WTC11 (cell line): ENCODE measurements around the gene CAPN9. TPM values are rescaled to one million over a fixed set of nuclear protein-coding genes. Genes with fewer than 3 reads are reported as not detected.

Experiments
- ATAC-seq: fragments of 200-7000 bp; cut with Tn5 transposase; 2 replicates; pipeline ENCODE4 v1.10.0; 2021; ENCODE audit warnings: mild to moderate bottlenecking, moderate library complexity
- CTCF ChIA-PET: fragments of 300-600 bp; sonication (Branson Sonifier 250); formaldehyde crosslinking; loops from one replicate; lab custom pipeline; 2021; ENCODE audit warnings: antibody characterized with exemption; lab: Charles Lee
- POLR2A ChIA-PET: fragments of 350-600 bp; sonication (Branson Sonifier 250); formaldehyde crosslinking; loops from one replicate; lab custom pipeline; 2021; ENCODE audit warnings: antibody characterized with exemption; lab: Charles Lee
- DNase-seq: peaks from one replicate; pipeline ENCODE4 v3.0.0; 2021; ENCODE audit warnings: low spot score
- H3K27ac Mint-ChIP-seq: 2 replicates; pipeline ENCODE4 v1.8.0; 2021; ENCODE audit warnings: mixed read lengths
- H3K27me3 Mint-ChIP-seq: 2 replicates; pipeline ENCODE4 v1.8.0; 2021; ENCODE audit warnings: low read depth, mild to moderate bottlenecking, moderate library complexity, mixed read lengths
- H3K36me3 Mint-ChIP-seq: 2 replicates; pipeline ENCODE4 v1.8.0; 2021; ENCODE audit warnings: mixed read lengths
- H3K4me1 Mint-ChIP-seq: 2 replicates; pipeline ENCODE4 v1.8.0; 2022; ENCODE audit warnings: mixed read lengths
- H3K4me3 Mint-ChIP-seq: 2 replicates; pipeline ENCODE4 v1.8.0; 2021; ENCODE audit warnings: mild to moderate bottlenecking, moderate library complexity, mixed read lengths
- H3K9me3 Mint-ChIP-seq: 2 replicates; pipeline ENCODE4 v1.8.0; 2021; ENCODE audit warnings: mixed read lengths
- ATF3 ChIP-seq: sonication (generic); formaldehyde crosslinking; conservative IDR thresholded peaks from 2 replicates; pipeline ENCODE4 v1.8.1; 2022; ENCODE audit warnings: mild to moderate bottlenecking, missing genetic modification reagents
- ATF6 ChIP-seq: sonication (generic); formaldehyde crosslinking; IDR thresholded peaks from 2 replicates; pipeline ENCODE4 v1.8.1; 2023; ENCODE audit warnings: mild to moderate bottlenecking, missing genetic modification reagents
- CREB1 ChIP-seq: sonication (generic); formaldehyde crosslinking; IDR thresholded peaks from 2 replicates; pipeline ENCODE4 v1.8.0; 2023; ENCODE audit warnings: mild to moderate bottlenecking, missing genetic modification reagents
- CTCF ChIP-seq: fragments of 200-600 bp; IDR thresholded peaks from 2 replicates; pipeline ENCODE4 v1.8.0; 2022; ENCODE audit warnings: antibody characterized with exemption
- E2F4 ChIP-seq: sonication (generic); formaldehyde crosslinking; IDR thresholded peaks from 2 replicates; pipeline ENCODE4 v1.8.1; 2022; ENCODE audit warnings: low read depth, mild to moderate bottlenecking, moderate library complexity, missing genetic modification reagents, borderline replicate concordance
- ESRRA ChIP-seq: sonication (generic); formaldehyde crosslinking; IDR thresholded peaks from 2 replicates; pipeline ENCODE4 v1.8.1; 2022; ENCODE audit warnings: mild to moderate bottlenecking, missing genetic modification reagents, borderline replicate concordance
- FOXP1 ChIP-seq: sonication (generic); formaldehyde crosslinking; IDR thresholded peaks from 2 replicates; pipeline ENCODE4 v1.8.0; 2022; ENCODE audit warnings: missing genetic modification reagents, mild to moderate bottlenecking, moderate library complexity, borderline replicate concordance
- IRF2 ChIP-seq: sonication (generic); formaldehyde crosslinking; IDR thresholded peaks from 2 replicates; pipeline ENCODE4 v1.8.0; 2022; ENCODE audit warnings: low read depth, missing genetic modification reagents, borderline replicate concordance
- JUN ChIP-seq: sonication (generic); formaldehyde crosslinking; IDR thresholded peaks from 2 replicates; pipeline ENCODE4 v1.8.0; 2023; ENCODE audit warnings: mild to moderate bottlenecking, missing genetic modification reagents
- KAT7 ChIP-seq: sonication (generic); formaldehyde crosslinking; IDR thresholded peaks from 2 replicates; pipeline ENCODE4 v1.8.1; 2023; ENCODE audit warnings: missing genetic modification reagents, mild to moderate bottlenecking, borderline replicate concordance
- MAX ChIP-seq: sonication (generic); formaldehyde crosslinking; IDR thresholded peaks from 2 replicates; pipeline ENCODE4 v1.8.0; 2022; ENCODE audit warnings: mild to moderate bottlenecking, missing genetic modification reagents
- NFE2L1 ChIP-seq: sonication (generic); formaldehyde crosslinking; IDR thresholded peaks from 2 replicates; pipeline ENCODE4 v1.8.1; 2023; ENCODE audit warnings: missing genetic modification reagents
- NFYB ChIP-seq: sonication (generic); formaldehyde crosslinking; conservative IDR thresholded peaks from 2 replicates; pipeline ENCODE4 v1.8.0; 2022; ENCODE audit warnings: low read depth, missing genetic modification reagents
- NR1H2 ChIP-seq: sonication (generic); formaldehyde crosslinking; IDR thresholded peaks from 2 replicates; pipeline ENCODE4 v1.9.0; 2021; ENCODE audit warnings: mild to moderate bottlenecking, moderate library complexity, missing genetic modification reagents
- NR2C2 ChIP-seq: sonication (generic); formaldehyde crosslinking; IDR thresholded peaks from 2 replicates; pipeline ENCODE4 v1.8.0; 2022; ENCODE audit warnings: mild to moderate bottlenecking, missing genetic modification reagents
- NR3C1 ChIP-seq: sonication (generic); formaldehyde crosslinking; conservative IDR thresholded peaks from 2 replicates; pipeline ENCODE4 v1.8.1; 2023; ENCODE audit warnings: low read depth, mild to moderate bottlenecking, missing genetic modification reagents
- PREB ChIP-seq: sonication (generic); formaldehyde crosslinking; IDR thresholded peaks from 2 replicates; pipeline ENCODE4 v1.8.1; 2022; ENCODE audit warnings: mild to moderate bottlenecking, missing genetic modification reagents, moderate library complexity, borderline replicate concordance
- RELA ChIP-seq: sonication (generic); formaldehyde crosslinking; IDR thresholded peaks from 2 replicates; pipeline ENCODE4 v1.8.1; 2022; ENCODE audit warnings: missing genetic modification reagents, mild to moderate bottlenecking, borderline replicate concordance
- SOX15 ChIP-seq: fragments of 250-450 bp; sonication (Bioruptor Pico); IDR thresholded peaks from 2 replicates; pipeline ENCODE4 v1.9.0; 2021; ENCODE audit warnings: mild to moderate bottlenecking
- TEAD4 ChIP-seq: sonication (generic); formaldehyde crosslinking; IDR thresholded peaks from 2 replicates; pipeline ENCODE4 v1.8.0; 2022; ENCODE audit warnings: mild to moderate bottlenecking, missing genetic modification reagents
- TP53 ChIP-seq: sonication (generic); formaldehyde crosslinking; IDR thresholded peaks from 2 replicates; pipeline ENCODE4 v1.8.1; 2023; ENCODE audit warnings: mild to moderate bottlenecking, missing genetic modification reagents
- USF1 ChIP-seq: sonication (generic); formaldehyde crosslinking; IDR thresholded peaks from 2 replicates; pipeline ENCODE4 v1.8.0; 2022; ENCODE audit warnings: mild to moderate bottlenecking, missing genetic modification reagents
- ZBTB43 ChIP-seq: sonication (generic); formaldehyde crosslinking; IDR thresholded peaks from 2 replicates; pipeline ENCODE4 v1.8.1; 2023; ENCODE audit warnings: mild to moderate bottlenecking, missing genetic modification reagents
- ZNF263 ChIP-seq: sonication (generic); formaldehyde crosslinking; IDR thresholded peaks from 2 replicates; pipeline ENCODE4 v1.8.1; 2022; ENCODE audit warnings: low read depth, mild to moderate bottlenecking, moderate library complexity, missing genetic modification reagents
- ZNF416 ChIP-seq: fragments of 250-450 bp; sonication (Bioruptor Pico); IDR thresholded peaks from 2 replicates; pipeline ENCODE4 v1.9.0; 2021; ENCODE audit warnings: mild to moderate bottlenecking, inconsistent platforms
- total RNA-seq: library from RNA; stranded (reverse); gene quantifications from 3 replicates; pipeline ENCODE4 v1.2.3, GENCODE V29; 2021

Gene CAPN9
- total RNA-seq, 1 experiment from 2014 or later, result not detected

- CTCF ChIA-PET, result no interaction called here
- Mint-ChIP-seq H3K9me3 (no peaks in the 10 kb centered on the region), H3K36me3 (no peaks in the 10 kb centered on the region), H3K27me3 (peaks cover 3% of the 10 kb centered on the region; the same call in 1 of the 2 replicates), H3K4me3 (no peak overlapping the region), H3K27ac (no peak overlapping the region), H3K4me1 (peaks cover 56% of the 10 kb centered on the region)
- TF ChIP-seq CTCF (no peak), PREB (no peak), TEAD4 (CRISPR knock-in tag) (no peak), RELA (CRISPR knock-in tag) (no peak), USF1 (CRISPR knock-in tag) (no peak), ATF6 (CRISPR knock-in tag) (no peak), FOXP1 (CRISPR knock-in tag) (no peak), CREB1 (no peak), IRF2 (CRISPR knock-in tag) (no peak), NR3C1 (CRISPR knock-in tag) (no peak), MAX (CRISPR knock-in tag) (no peak), ZNF263 (CRISPR knock-in tag) (no peak), KAT7 (CRISPR knock-in tag) (no peak)
- ATAC-seq, result no peak
- DNase-seq, result no peak
- POLR2A ChIA-PET, result no interaction called here
Measured at GRCh38 chr1:230749150-230749549, 2.0 kb downstream of the CAPN9 start.

- TF ChIP-seq SOX15 (CRISPR knock-in tag) (no peak), ATF3 (CRISPR knock-in tag) (no peak), RELA (CRISPR knock-in tag) (no peak), NR2C2 (no peak), E2F4 (CRISPR knock-in tag) (no peak), NFYB (CRISPR knock-in tag) (no peak), NR1H2 (CRISPR knock-in tag) (no peak), ZNF416 (CRISPR knock-in tag) (no peak), NFE2L1 (CRISPR knock-in tag) (no peak), ESRRA (CRISPR knock-in tag) (no peak), ATF6 (CRISPR knock-in tag) (no peak), ZBTB43 (CRISPR knock-in tag) (no peak), JUN (CRISPR knock-in tag) (no peak), TP53 (no peak)
- TF ChIP-seq, all 79 proteins: peak for 0
- Mint-ChIP-seq H3K4me3 (no peak overlapping the region), H3K36me3 (no peaks in the 10 kb centered on the region), H3K27ac (no peak overlapping the region), H3K4me1 (peaks cover 53% of the 10 kb centered on the region), H3K9me3 (no peaks in the 10 kb centered on the region), H3K27me3 (peaks cover 3% of the 10 kb centered on the region; the same call in 1 of the 2 replicates)
- ATAC-seq (no peak), DNase-seq (no peak)
- POLR2A ChIA-PET, result no interaction called here
- CTCF ChIA-PET, result no interaction called here
Measured at GRCh38 chr1:230749635-230750034, 2.4 kb downstream of the CAPN9 start.
